ENCODE measurements around the gene KLHL29. TPM values are rescaled to one million over a fixed set of nuclear protein-coding genes. Genes with fewer than 3 reads are reported as not detected.

KLHL29 gene
- total and polyA plus RNA-seq, 2 experiments from 2014 or later, result 1.5 to 6.5 TPM

- TF ChIP-seq CTCF (conservative IDR thresholded peaks at IDR 0.05; ENCODE audit: low read depth in 2 of 2) (no peak), POLR2AphosphoS5 (IDR thresholded peaks at IDR 0.05; ENCODE audit: low read depth) (no peak)
Observed at GRCh38 chr2:23658466-23658942, 273.5 kb downstream of the KLHL29 start (continued).

- H3F3A ChIP-seq (replicated peaks; ENCODE audit: low read depth), result no peaks in the 10 kb centered on the region
- Mint-ChIP-seq H3K36me3 (ENCODE audit: low read depth) (no peaks in the 10 kb centered on the region), H3K27ac (no peak overlapping the region), H3K27me3 (ENCODE audit: insufficient read depth, low read depth, poor library complexity) (peaks cover 12% of the 10 kb centered on the region), H3K9me3 (no peaks in the 10 kb centered on the region), H3K4me3 (no peak overlapping the region), H3K4me1 (peaks cover 12% of the 10 kb centered on the region)
- ATAC-seq, result no peak
- no peak overlapping the region for H3K4me2 ChIP-seq
- no peak overlapping the region for H3K4me3 ChIP-seq
- no peak overlapping the region for H3K27ac ChIP-seq (ENCODE audit: low read depth)
- DNase-seq (ENCODE audit: low spot score), result no peak
- no peaks in the 10 kb centered on the region for H3K27me3 ChIP-seq (ENCODE audit: insufficient read depth)
- no peaks in the 10 kb centered on the region for H3K9me2 ChIP-seq (ENCODE audit: insufficient read depth)
- peaks cover 6% of the 10 kb centered on the region; the same call in 1 of the 2 replicates for H3K4me1 ChIP-seq (ENCODE audit: insufficient read depth)
- H3K36me3 ChIP-seq (ENCODE audit: insufficient read depth), result no peaks in the 10 kb centered on the region
- no peak overlapping the region for H2AFZ ChIP-seq
- no peaks in the 10 kb centered on the region for H4K20me1 ChIP-seq (replicated peaks; ENCODE audit: insufficient read depth)
- H3K79me2 ChIP-seq (replicated peaks; ENCODE audit: insufficient read depth), result no peaks in the 10 kb centered on the region
- TF ChIP-seq CTCF (conservative IDR thresholded peaks at IDR 0.05; ENCODE audit: low read depth in 2 of 2), result no peak
- no peak for TF ChIP-seq POLR2AphosphoS5 (IDR thresholded peaks at IDR 0.05; ENCODE audit: low read depth)
- no peak for TF ChIP-seq REST (IDR thresholded peaks at IDR 0.05; ENCODE audit: unreplicated experiment)
- TF ChIP-seq ZNF114 (CRISPR knock-in tag; IDR thresholded peaks at IDR 0.05), result no peak
- TF ChIP-seq CREB1 (CRISPR knock-in tag; IDR thresholded peaks at IDR 0.05; ENCODE audit: low read depth), result no peak
- TF ChIP-seq EZH2phosphoT487 (IDR thresholded peaks at IDR 0.05; ENCODE audit: unreplicated experiment), result no peak
- no peak for TF ChIP-seq ETS1 (IDR thresholded peaks at IDR 0.05)
- TF ChIP-seq ZNF462 (CRISPR knock-in tag; IDR thresholded peaks at IDR 0.05), result no peak
- TF ChIP-seq STAT1 (IDR thresholded peaks at IDR 0.05; ENCODE audit: unreplicated experiment), result no peak
- no peak for TF ChIP-seq JUNB (IDR thresholded peaks at IDR 0.05; ENCODE audit: unreplicated experiment)
Observed at GRCh38 chr2:23659328-23659727, 274.3 kb downstream of the KLHL29 start.
